Measurements from ENCODE around the gene TPPP2. TPM values are rescaled to one million over a fixed set of nuclear protein-coding genes. Genes with fewer than 3 reads are reported as not detected.

TPPP2 gene
- total and polyA plus RNA-seq, 8 donors = 0.20 to 0.50 (median 0.22) TPM; not detected in 3

DNA sequence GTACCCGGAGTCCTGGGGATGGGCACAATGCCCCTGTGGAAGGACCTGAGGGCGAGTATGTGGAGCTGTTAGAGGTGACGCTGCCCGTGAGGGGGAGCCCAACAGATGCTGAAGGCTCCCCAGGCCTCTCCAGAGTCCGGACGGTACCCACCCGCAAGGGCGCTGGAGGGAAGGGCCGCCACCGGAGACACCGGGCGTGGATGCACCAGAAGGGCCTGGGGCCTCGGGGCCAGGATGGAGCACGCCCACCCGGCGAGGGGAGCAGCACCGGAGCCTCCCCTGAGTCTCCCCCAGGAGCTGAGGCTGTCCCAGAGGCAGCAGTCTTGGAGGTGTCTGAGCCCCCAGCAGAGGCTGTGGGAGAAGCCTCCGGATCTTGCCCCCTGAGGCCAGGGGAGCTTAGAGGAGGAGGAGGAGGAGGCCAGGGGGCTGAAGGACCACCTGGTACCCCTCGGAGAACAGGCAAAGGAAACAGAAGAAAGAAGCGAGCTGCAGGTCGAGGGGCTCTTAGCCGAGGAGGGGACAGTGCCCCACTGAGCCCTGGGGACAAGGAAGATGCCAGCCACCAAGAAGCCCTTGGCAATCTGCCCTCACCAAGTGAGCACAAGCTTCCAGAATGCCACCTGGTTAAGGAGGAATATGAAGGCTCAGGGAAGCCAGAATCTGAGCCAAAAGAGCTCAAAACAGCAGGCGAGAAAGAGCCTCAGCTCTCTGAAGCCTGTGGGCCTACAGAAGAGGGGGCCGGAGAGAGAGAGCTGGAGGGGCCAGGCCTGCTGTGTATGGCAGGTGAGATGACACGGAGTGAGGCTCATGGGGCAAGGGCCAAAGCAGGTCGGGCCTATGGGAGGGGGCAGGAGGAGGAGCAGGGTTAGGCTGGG, 44.6 kb downstream of the TPPP2 start:
- Histone ChIP-seq H3K4me1 (peaks cover 7 to 30% of the 10 kb centered on the region in 2 donors), H3K27ac (no peak overlapping the region), H3K27me3 (peaks cover 0 to 6% of the 10 kb centered on the region in 2 donors), H3K36me3 (peaks cover 4 to 54% of the 10 kb centered on the region in 2 donors), H3K9me3 (no peaks in the 10 kb centered on the region), H3K4me3 (no peak overlapping the region)
- intact Hi-C loops (cut with DNase I) = no loop called here
- DNase-seq = peak in 1 of 4 donors; percentile 68
- TF ChIP-seq, protein P1, sequence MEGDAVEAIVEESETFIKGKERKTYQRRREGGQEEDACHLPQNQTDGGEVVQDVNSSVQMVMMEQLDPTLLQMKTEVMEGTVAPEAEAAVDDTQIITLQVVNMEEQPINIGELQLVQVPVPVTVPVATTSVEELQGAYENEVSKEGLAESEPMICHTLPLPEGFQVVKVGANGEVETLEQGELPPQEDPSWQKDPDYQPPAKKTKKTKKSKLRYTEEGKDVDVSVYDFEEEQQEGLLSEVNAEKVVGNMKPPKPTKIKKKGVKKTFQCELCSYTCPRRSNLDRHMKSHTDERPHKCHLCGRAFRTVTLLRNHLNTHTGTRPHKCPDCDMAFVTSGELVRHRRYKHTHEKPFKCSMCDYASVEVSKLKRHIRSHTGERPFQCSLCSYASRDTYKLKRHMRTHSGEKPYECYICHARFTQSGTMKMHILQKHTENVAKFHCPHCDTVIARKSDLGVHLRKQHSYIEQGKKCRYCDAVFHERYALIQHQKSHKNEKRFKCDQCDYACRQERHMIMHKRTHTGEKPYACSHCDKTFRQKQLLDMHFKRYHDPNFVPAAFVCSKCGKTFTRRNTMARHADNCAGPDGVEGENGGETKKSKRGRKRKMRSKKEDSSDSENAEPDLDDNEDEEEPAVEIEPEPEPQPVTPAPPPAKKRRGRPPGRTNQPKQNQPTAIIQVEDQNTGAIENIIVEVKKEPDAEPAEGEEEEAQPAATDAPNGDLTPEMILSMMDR (IDR thresholded peaks at IDR 0.05) = no peak
- ATAC-seq = no peak

DNA sequence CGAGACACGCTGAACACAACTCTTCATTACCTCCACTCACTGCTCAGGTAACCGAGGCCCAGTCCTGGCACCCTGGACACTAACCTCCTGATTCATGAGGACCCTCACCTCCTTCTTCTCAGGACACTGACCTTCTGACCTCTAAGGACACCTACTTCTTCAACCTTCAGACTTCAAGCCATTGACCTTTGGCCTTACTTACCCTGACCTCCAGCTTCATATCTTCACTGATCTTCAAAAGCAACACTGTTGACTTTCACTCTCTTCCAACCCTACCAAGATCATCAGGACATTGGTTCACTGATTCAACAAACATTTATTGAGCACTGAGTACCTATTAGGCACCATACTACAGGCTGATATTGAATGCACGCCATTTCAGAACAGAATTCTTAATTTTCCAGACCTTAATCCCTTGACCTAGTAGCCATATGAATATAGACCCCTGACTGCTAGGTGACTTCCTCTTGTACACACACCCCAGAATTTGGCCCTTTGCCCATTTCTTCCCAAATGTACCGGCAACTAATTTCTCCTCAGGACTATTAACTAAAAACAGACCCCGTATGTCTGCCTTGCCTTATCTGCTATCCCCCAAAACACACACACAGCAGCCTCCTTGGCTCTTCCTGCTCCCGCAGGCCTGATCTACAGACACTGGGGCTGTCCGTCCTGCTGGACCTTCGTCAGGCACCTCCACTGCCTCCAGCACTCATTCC, 45.9 kb downstream of the TPPP2 start:
- Histone ChIP-seq H3K4me1 (peaks cover 5 to 22% of the 10 kb centered on the region in 2 donors), H3K36me3 (peaks cover 4 to 64% of the 10 kb centered on the region in 2 donors), H3K27ac (no peak overlapping the region), H3K27me3 (no peaks in the 10 kb centered on the region), H3K4me3 (no peak overlapping the region), H3K9me3 (no peaks in the 10 kb centered on the region)
- intact Hi-C loops (cut with DNase I) = no loop called here
- no peak for ATAC-seq
- TF ChIP-seq, protein P1 (IDR thresholded peaks at IDR 0.05) = no peak
- DNase-seq = no peak

DNA sequence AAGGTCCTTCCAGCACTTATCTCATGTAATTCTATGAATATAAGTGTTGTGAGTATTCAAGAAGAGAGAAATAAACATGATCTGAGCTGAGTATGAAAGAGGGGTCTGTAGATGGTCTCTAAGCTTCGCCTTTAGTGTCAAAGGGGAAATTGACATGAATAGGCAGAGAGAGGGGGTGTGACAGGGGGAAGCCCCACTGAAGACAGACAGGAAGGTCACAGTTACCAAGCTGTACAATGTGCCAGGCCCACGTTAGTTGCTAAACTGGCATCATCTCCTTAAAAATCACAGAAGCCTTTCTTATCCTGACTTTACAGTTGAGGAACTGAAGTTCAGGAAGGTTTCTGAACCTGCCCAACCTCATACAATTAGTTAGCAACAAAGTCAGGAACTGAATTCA, 47.7 kb downstream of the TPPP2 start:
- TF ChIP-seq, protein P1 (IDR thresholded peaks at IDR 0.05) = no peak
- ATAC-seq (no peak), DNase-seq (no peak)
- H3K4me3 ChIP-seq = no peak overlapping the region
- H3K36me3 ChIP-seq = peaks cover 4 to 82% of the 10 kb centered on the region in 2 donors
- H3K27ac ChIP-seq = no peak overlapping the region
- peaks cover 0 to 7% of the 10 kb centered on the region in 2 donors for H3K4me1 ChIP-seq
- H3K27me3 ChIP-seq = no peaks in the 10 kb centered on the region
- no peaks in the 10 kb centered on the region for H3K9me3 ChIP-seq
- intact Hi-C loops (cut with DNase I) = no loop called here

DNA sequence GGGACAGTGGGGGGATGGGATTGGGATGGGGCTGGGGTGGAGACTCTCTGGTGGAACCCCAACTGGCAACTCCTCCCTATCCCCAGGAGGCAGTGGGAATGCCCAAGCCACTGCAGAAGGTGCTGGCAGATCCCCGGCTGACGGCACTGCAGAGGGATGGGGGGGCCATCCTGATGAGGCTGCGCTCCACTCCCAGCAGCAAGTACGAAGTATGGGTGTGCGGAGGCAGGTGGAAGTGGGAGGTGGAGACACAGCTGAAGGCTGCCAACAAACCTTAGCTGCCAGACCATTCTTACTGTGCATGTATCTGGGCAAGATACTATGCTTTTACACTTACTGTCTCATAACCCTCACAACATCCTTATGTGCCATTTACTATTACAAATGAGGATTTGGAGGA, 48.3 kb downstream of the TPPP2 start:
- H3K4me3 ChIP-seq = no peak overlapping the region

More for the DNA sequence above, 48.3 kb downstream of the TPPP2 start:
- Histone ChIP-seq H3K36me3 (peaks cover 4 to 88% of the 10 kb centered on the region in 2 donors), H3K4me1 (peaks cover 0 to under 1% of the 10 kb centered on the region in 2 donors), H3K27me3 (no peaks in the 10 kb centered on the region), H3K27ac (no peak overlapping the region), H3K9me3 (no peaks in the 10 kb centered on the region)
- ATAC-seq (no peak), DNase-seq (no peak)
- TF ChIP-seq, protein P1 (IDR thresholded peaks at IDR 0.05) = no peak
- intact Hi-C loops (cut with DNase I) = no loop called here
